ENCODE results near the gene PVR. TPM values are rescaled to one million over a fixed set of nuclear protein-coding genes. Genes with fewer than 3 reads are reported as not detected.

PVR gene
- total and polyA plus RNA-seq, 4 donors = 11.4 to 49.0 (median 32.1) TPM

- TF ChIP-seq, protein P1, sequence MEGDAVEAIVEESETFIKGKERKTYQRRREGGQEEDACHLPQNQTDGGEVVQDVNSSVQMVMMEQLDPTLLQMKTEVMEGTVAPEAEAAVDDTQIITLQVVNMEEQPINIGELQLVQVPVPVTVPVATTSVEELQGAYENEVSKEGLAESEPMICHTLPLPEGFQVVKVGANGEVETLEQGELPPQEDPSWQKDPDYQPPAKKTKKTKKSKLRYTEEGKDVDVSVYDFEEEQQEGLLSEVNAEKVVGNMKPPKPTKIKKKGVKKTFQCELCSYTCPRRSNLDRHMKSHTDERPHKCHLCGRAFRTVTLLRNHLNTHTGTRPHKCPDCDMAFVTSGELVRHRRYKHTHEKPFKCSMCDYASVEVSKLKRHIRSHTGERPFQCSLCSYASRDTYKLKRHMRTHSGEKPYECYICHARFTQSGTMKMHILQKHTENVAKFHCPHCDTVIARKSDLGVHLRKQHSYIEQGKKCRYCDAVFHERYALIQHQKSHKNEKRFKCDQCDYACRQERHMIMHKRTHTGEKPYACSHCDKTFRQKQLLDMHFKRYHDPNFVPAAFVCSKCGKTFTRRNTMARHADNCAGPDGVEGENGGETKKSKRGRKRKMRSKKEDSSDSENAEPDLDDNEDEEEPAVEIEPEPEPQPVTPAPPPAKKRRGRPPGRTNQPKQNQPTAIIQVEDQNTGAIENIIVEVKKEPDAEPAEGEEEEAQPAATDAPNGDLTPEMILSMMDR (IDR thresholded peaks at IDR 0.05; ENCODE audit: low read depth, low read length, missing input control) = no peak
- TF ChIP-seq RXRA (IDR thresholded peaks at IDR 0.05) = no peak
- TF ChIP-seq EGR1 (IDR thresholded peaks at IDR 0.05; ENCODE audit: low read depth in 2 of 2) = no peak
- TF ChIP-seq FOXA2 (IDR thresholded peaks at IDR 0.05) = no peak
- no peak for TF ChIP-seq SP1 (IDR thresholded peaks at IDR 0.05)
Observed at GRCh38 chr19:44704982-44705381, 61.3 kb downstream of the PVR start (continued).

GRCh38 chr19:44705502-44706010, 61.8 kb downstream of the PVR start:
- no peak overlapping the region for H3K9ac ChIP-seq (ENCODE audit: low read depth in 1 of 2, low read length in 2 of 2)
- H3K27ac ChIP-seq (ENCODE audit: low read depth in 1 of 2, low read length in 2 of 2) = no peak overlapping the region
- no peaks in the 10 kb centered on the region for H3K9me3 ChIP-seq (ENCODE audit: control insufficient read depth in 4 of 4, low read length in 3 of 4)
- peaks cover 0 to 2% (median 0%) of the 10 kb centered on the region in 4 donors for H3K36me3 ChIP-seq (ENCODE audit: control insufficient read depth in 4 of 4, insufficient read depth in 3 of 4, low read depth in 1 of 4, low read length in 3 of 4)
- no peaks in the 10 kb centered on the region for H3K27me3 ChIP-seq (ENCODE audit: control insufficient read depth in 4 of 4, insufficient read depth in 4 of 4, low read length in 3 of 4)
- no peaks in the 10 kb centered on the region for H3K4me1 ChIP-seq (ENCODE audit: control insufficient read depth in 4 of 4, insufficient read depth in 4 of 4, low read length in 3 of 4)
- 92% methylated on average over 12 of the region's 12 CpGs for WGBS
- H3K4me3 ChIP-seq (ENCODE audit: low read depth in 1 of 3, low read length in 3 of 3) = no peak overlapping the region
- no peak for DNase-seq (ENCODE audit: low spot score)
- no peak for TF ChIP-seq FOXA1 (IDR thresholded peaks at IDR 0.05)
- no peak for TF ChIP-seq NR2F2 (IDR thresholded peaks at IDR 0.05)
- no peak for TF ChIP-seq HNF4G (IDR thresholded peaks at IDR 0.05)
- no peak for TF ChIP-seq RXRA (IDR thresholded peaks at IDR 0.05)
- TF ChIP-seq YY1 (IDR thresholded peaks at IDR 0.05) = no peak
- TF ChIP-seq MAX (IDR thresholded peaks at IDR 0.05) = no peak
- TF ChIP-seq FOXA2 (IDR thresholded peaks at IDR 0.05) = no peak
- TF ChIP-seq, protein P1 (IDR thresholded peaks at IDR 0.05; ENCODE audit: low read depth, low read length, missing input control) = no peak
- no peak for TF ChIP-seq JUND (IDR thresholded peaks at IDR 0.05)
- TF ChIP-seq GABPA (IDR thresholded peaks at IDR 0.05 in 1 of 2, conservative IDR thresholded peaks at IDR 0.05 in 1 of 2) = no peak
- TF ChIP-seq ZBTB33 (IDR thresholded peaks at IDR 0.05) = no peak
- TF ChIP-seq, protein P2, sequence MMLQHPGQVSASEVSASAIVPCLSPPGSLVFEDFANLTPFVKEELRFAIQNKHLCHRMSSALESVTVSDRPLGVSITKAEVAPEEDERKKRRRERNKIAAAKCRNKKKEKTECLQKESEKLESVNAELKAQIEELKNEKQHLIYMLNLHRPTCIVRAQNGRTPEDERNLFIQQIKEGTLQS (IDR thresholded peaks at IDR 0.05) = no peak
- no peak for TF ChIP-seq SP1 (IDR thresholded peaks at IDR 0.05)
- no peak for TF ChIP-seq RAD21 (IDR thresholded peaks at IDR 0.05)
- TF ChIP-seq, protein P3, sequence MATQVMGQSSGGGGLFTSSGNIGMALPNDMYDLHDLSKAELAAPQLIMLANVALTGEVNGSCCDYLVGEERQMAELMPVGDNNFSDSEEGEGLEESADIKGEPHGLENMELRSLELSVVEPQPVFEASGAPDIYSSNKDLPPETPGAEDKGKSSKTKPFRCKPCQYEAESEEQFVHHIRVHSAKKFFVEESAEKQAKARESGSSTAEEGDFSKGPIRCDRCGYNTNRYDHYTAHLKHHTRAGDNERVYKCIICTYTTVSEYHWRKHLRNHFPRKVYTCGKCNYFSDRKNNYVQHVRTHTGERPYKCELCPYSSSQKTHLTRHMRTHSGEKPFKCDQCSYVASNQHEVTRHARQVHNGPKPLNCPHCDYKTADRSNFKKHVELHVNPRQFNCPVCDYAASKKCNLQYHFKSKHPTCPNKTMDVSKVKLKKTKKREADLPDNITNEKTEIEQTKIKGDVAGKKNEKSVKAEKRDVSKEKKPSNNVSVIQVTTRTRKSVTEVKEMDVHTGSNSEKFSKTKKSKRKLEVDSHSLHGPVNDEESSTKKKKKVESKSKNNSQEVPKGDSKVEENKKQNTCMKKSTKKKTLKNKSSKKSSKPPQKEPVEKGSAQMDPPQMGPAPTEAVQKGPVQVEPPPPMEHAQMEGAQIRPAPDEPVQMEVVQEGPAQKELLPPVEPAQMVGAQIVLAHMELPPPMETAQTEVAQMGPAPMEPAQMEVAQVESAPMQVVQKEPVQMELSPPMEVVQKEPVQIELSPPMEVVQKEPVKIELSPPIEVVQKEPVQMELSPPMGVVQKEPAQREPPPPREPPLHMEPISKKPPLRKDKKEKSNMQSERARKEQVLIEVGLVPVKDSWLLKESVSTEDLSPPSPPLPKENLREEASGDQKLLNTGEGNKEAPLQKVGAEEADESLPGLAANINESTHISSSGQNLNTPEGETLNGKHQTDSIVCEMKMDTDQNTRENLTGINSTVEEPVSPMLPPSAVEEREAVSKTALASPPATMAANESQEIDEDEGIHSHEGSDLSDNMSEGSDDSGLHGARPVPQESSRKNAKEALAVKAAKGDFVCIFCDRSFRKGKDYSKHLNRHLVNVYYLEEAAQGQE (IDR thresholded peaks at IDR 0.05) = no peak
- no peak for TF ChIP-seq EGR1 (IDR thresholded peaks at IDR 0.05; ENCODE audit: low read depth in 2 of 2)
- no peak for TF ChIP-seq TAF1 (conservative IDR thresholded peaks at IDR 0.05)

Data from liver (tissue), 9 donors.